Panc1 (cell line): ENCODE data around the gene CES4A.
"Not testable (repeated sequence)": the region's sequence is repeated elsewhere in the genome, so short reads cannot be mapped to it uniquely, and the experiment has no call there.

ENCODE experiments used
- POLR2AphosphoS5 ChIP-seq: IDR thresholded peaks from 2 replicates; pipeline ENCODE4 v1.6.1; 2012; ENCODE audit warnings: mild to moderate bottlenecking, low read depth, low read length, moderate library complexity
- SIN3A ChIP-seq: IDR thresholded peaks from 2 replicates; pipeline ENCODE4 v1.6.1; 2012; ENCODE audit warnings: low read depth, mild to moderate bottlenecking, low read length, moderate library complexity, borderline replicate concordance; ENCODE audit not compliant: insufficient read depth
- TF ChIP-seq, protein P1 (sequence below): fragments of 450-650 bp; IDR thresholded peaks from 2 replicates; pipeline ENCODE4 v1.5.1; 2017; ENCODE audit warnings: mild to moderate bottlenecking
- TF ChIP-seq, protein P2 (sequence below), 2 experiments: IDR thresholded peaks; 2 replicates each; pipeline ENCODE4 v1.6.1; 2011 to 2012; ENCODE audit warnings: low read depth in 2 of 2, control low read depth in 1 of 2, low read length in 1 of 2, mild to moderate bottlenecking in 1 of 2, moderate library complexity in 1 of 2; ENCODE audit not compliant: insufficient read depth in 1 of 2

DNA sequence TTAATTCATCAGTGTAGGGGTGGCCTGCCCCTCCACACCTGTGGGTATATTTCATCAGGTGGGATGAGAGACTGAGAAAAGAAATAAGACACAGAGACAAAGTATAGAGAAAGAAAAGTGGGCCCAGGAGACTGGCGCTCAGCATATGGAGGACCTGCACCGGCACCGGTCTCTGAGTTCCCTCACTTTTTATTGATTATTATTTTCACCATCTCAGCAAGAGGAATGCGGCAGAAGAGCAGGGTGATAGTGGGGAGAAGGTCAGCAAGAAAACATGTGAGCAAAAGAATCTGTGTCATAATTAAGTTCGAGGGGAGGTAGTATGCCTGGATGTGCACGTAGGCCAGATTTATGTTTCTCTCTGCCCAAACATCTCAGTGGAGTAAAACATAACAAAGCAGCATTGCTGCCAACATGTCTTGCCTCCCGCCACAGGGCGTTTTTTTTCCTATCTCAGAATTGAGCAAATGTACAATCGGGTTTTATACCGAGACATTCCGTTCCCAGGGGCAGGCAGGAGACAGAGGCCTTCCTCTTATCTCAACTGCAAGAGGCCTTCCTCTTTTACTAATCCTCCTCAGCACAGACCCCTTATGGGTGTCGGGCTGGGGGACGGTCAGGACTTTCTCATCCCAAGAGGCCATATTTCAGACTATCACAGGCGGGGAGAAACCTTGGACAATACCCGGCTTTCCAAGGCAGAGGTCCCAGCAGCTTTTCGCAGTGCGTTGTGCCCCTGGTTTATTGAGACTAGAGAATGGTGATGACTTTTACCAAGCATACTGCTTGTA is 32.8 kb upstream of the CES4A start:
- TF ChIP-seq, protein P1, sequence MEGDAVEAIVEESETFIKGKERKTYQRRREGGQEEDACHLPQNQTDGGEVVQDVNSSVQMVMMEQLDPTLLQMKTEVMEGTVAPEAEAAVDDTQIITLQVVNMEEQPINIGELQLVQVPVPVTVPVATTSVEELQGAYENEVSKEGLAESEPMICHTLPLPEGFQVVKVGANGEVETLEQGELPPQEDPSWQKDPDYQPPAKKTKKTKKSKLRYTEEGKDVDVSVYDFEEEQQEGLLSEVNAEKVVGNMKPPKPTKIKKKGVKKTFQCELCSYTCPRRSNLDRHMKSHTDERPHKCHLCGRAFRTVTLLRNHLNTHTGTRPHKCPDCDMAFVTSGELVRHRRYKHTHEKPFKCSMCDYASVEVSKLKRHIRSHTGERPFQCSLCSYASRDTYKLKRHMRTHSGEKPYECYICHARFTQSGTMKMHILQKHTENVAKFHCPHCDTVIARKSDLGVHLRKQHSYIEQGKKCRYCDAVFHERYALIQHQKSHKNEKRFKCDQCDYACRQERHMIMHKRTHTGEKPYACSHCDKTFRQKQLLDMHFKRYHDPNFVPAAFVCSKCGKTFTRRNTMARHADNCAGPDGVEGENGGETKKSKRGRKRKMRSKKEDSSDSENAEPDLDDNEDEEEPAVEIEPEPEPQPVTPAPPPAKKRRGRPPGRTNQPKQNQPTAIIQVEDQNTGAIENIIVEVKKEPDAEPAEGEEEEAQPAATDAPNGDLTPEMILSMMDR = not testable (repeated sequence)
- not testable (repeated sequence) for TF ChIP-seq POLR2AphosphoS5, SIN3A
- TF ChIP-seq, protein P2, sequence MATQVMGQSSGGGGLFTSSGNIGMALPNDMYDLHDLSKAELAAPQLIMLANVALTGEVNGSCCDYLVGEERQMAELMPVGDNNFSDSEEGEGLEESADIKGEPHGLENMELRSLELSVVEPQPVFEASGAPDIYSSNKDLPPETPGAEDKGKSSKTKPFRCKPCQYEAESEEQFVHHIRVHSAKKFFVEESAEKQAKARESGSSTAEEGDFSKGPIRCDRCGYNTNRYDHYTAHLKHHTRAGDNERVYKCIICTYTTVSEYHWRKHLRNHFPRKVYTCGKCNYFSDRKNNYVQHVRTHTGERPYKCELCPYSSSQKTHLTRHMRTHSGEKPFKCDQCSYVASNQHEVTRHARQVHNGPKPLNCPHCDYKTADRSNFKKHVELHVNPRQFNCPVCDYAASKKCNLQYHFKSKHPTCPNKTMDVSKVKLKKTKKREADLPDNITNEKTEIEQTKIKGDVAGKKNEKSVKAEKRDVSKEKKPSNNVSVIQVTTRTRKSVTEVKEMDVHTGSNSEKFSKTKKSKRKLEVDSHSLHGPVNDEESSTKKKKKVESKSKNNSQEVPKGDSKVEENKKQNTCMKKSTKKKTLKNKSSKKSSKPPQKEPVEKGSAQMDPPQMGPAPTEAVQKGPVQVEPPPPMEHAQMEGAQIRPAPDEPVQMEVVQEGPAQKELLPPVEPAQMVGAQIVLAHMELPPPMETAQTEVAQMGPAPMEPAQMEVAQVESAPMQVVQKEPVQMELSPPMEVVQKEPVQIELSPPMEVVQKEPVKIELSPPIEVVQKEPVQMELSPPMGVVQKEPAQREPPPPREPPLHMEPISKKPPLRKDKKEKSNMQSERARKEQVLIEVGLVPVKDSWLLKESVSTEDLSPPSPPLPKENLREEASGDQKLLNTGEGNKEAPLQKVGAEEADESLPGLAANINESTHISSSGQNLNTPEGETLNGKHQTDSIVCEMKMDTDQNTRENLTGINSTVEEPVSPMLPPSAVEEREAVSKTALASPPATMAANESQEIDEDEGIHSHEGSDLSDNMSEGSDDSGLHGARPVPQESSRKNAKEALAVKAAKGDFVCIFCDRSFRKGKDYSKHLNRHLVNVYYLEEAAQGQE (IDR thresholded peaks at IDR 0.05; ENCODE audit: insufficient read depth in 1 of 2, low read depth in 2 of 2, low read length in 1 of 2) = not testable (repeated sequence)
